Fibroblast of mammary gland (primary cell): ENCODE data around the gene DUSP1.

Experiments
- DNase-seq: peaks from one replicate; pipeline ENCODE4 v3.0.0-alpha.2; 2010; ENCODE audit warnings: low read depth
- H3K4me3 ChIP-seq: 2 replicates; pipeline ENCODE4 v1.5.1; 2011; ENCODE audit warnings: low read depth, mild to moderate bottlenecking, low read length, moderate library complexity; ENCODE audit not compliant: control insufficient read depth
- CTCF ChIP-seq: conservative IDR thresholded peaks from 2 replicates; pipeline ENCODE4 v1.5.1; 2011; ENCODE audit warnings: low read depth, low read length, inconsistent platforms; ENCODE audit not compliant: control insufficient read depth, insufficient read depth

The DUSP1 gene

GRCh38 chr5:172720655-172721054, 50.3 kb downstream of the DUSP1 start:
- no peak for TF ChIP-seq CTCF
- no peak overlapping the region for H3K4me3 ChIP-seq
- no peak for DNase-seq

GRCh38 chr5:172719211-172719610, 51.8 kb downstream of the DUSP1 start:
- DNase-seq: peak; percentile 36
- H3K4me3 ChIP-seq: no peak overlapping the region
- TF ChIP-seq CTCF: no peak

GRCh38 chr5:172718527-172719114, 52.4 kb downstream of the DUSP1 start:
- H3K4me3 ChIP-seq: no peak overlapping the region
- TF ChIP-seq CTCF: no peak
- no peak for DNase-seq
